Measurements from ENCODE around the gene LRRTM2. TPM values are rescaled to one million over a fixed set of nuclear protein-coding genes. Genes with fewer than 3 reads are reported as not detected.

The LRRTM2 gene
- total and polyA plus RNA-seq, 2 donors (not counting 1 experiment from before 2014, with no cell fraction given), result 0.33 to 1.3 TPM

GRCh38 chr5:138844125-138844461 is 31.0 kb downstream of the LRRTM2 start:
- H4K20me1 ChIP-seq (ENCODE audit: control insufficient read depth, extremely low read depth, insufficient read depth, low read length), result no peaks in the 10 kb centered on the region
- no peak for DNase-seq (ENCODE audit: low read depth in 2 of 2)
- no peak overlapping the region for H3K27ac ChIP-seq (ENCODE audit: insufficient read depth, low read length)
- no peaks in the 10 kb centered on the region for H3K36me3 ChIP-seq (ENCODE audit: control insufficient read depth, insufficient read depth, low read length)
- H3K4me2 ChIP-seq (ENCODE audit: extremely low read depth, insufficient read depth, low read length), result peak overlapping the region; percentile 60
- no peak overlapping the region for H3K4me3 ChIP-seq (replicated peaks in 1 of 4; ENCODE audit: control extremely low read depth in 1 of 4, insufficient read depth in 1 of 4, low read depth in 3 of 4, low read length in 4 of 4)
- H3K9ac ChIP-seq (ENCODE audit: insufficient read depth, low read length), result no peak overlapping the region
- H3K9me3 ChIP-seq (ENCODE audit: control insufficient read depth, insufficient read depth, low read depth, low read length), result no peaks in the 10 kb centered on the region
- TF ChIP-seq CTCF (conservative IDR thresholded peaks at IDR 0.05 in 1 of 2, IDR thresholded peaks at IDR 0.05 in 1 of 2; ENCODE audit: low read depth in 1 of 2, low read length in 2 of 2), result no peak
- TF ChIP-seq EZH2 (IDR thresholded peaks at IDR 0.05; ENCODE audit: low read length, missing control alignments), result no peak
- H3K79me2 ChIP-seq (ENCODE audit: control insufficient read depth, insufficient read depth, low read length), result peaks cover 46% of the 10 kb centered on the region
- H2AFZ ChIP-seq (ENCODE audit: low read length), result no peak overlapping the region
- peaks cover 10% of the 10 kb centered on the region for H3K4me1 ChIP-seq (ENCODE audit: control insufficient read depth, extremely low read depth, insufficient read depth, low read length)
- no peaks in the 10 kb centered on the region for H3K27me3 ChIP-seq (ENCODE audit: control insufficient read depth, insufficient read depth, low read length)

GRCh38 chr5:138843316-138844124 is 31.6 kb downstream of the LRRTM2 start:
- peaks cover 42% of the 10 kb centered on the region for H3K79me2 ChIP-seq (ENCODE audit: control insufficient read depth, insufficient read depth, low read length)
- no peaks in the 10 kb centered on the region for H3K9me3 ChIP-seq (ENCODE audit: control insufficient read depth, insufficient read depth, low read depth, low read length)
- peaks cover 10% of the 10 kb centered on the region for H3K4me1 ChIP-seq (ENCODE audit: control insufficient read depth, extremely low read depth, insufficient read depth, low read length)
- no peak overlapping the region for H3K4me3 ChIP-seq (replicated peaks in 1 of 4; ENCODE audit: control extremely low read depth in 1 of 4, insufficient read depth in 1 of 4, low read depth in 3 of 4, low read length in 4 of 4)
- no peak overlapping the region for H3K9ac ChIP-seq (ENCODE audit: insufficient read depth, low read length)
- no peaks in the 10 kb centered on the region for H3K36me3 ChIP-seq (ENCODE audit: control insufficient read depth, insufficient read depth, low read length)
- H3K27ac ChIP-seq (ENCODE audit: insufficient read depth, low read length), result peak overlapping the region; percentile 4
- H4K20me1 ChIP-seq (ENCODE audit: control insufficient read depth, extremely low read depth, insufficient read depth, low read length), result no peaks in the 10 kb centered on the region
- H3K4me2 ChIP-seq (ENCODE audit: extremely low read depth, insufficient read depth, low read length), result peak overlapping the region; percentile 20
- peak; percentile 34 to 78 for DNase-seq (ENCODE audit: low read depth in 2 of 2)
- H3K27me3 ChIP-seq (ENCODE audit: control insufficient read depth, insufficient read depth, low read length), result no peaks in the 10 kb centered on the region
- H2AFZ ChIP-seq (ENCODE audit: low read length), result no peak overlapping the region
- TF ChIP-seq CTCF (conservative IDR thresholded peaks at IDR 0.05 in 1 of 2, IDR thresholded peaks at IDR 0.05 in 1 of 2; ENCODE audit: low read depth in 1 of 2, low read length in 2 of 2), result no peak

GRCh38 chr5:138841531-138841930 is 33.6 kb downstream of the LRRTM2 start:
- no peak overlapping the region for H3K4me3 ChIP-seq (replicated peaks in 1 of 4; ENCODE audit: control extremely low read depth in 1 of 4, insufficient read depth in 1 of 4, low read depth in 3 of 4, low read length in 4 of 4)
- no peaks in the 10 kb centered on the region for H3K27me3 ChIP-seq (ENCODE audit: control insufficient read depth, insufficient read depth, low read length)
- no peak overlapping the region for H3K4me2 ChIP-seq (ENCODE audit: extremely low read depth, insufficient read depth, low read length)
- no peak overlapping the region for H3K9ac ChIP-seq (ENCODE audit: insufficient read depth, low read length)
- DNase-seq (ENCODE audit: low read depth in 2 of 2), result no peak
- no peaks in the 10 kb centered on the region for H3K9me3 ChIP-seq (ENCODE audit: control insufficient read depth, insufficient read depth, low read depth, low read length)
- H3K27ac ChIP-seq (ENCODE audit: insufficient read depth, low read length), result no peak overlapping the region
- H3K4me1 ChIP-seq (ENCODE audit: control insufficient read depth, extremely low read depth, insufficient read depth, low read length), result peaks cover 10% of the 10 kb centered on the region
- no peaks in the 10 kb centered on the region for H4K20me1 ChIP-seq (ENCODE audit: control insufficient read depth, extremely low read depth, insufficient read depth, low read length)
- no peak for TF ChIP-seq EZH2 (IDR thresholded peaks at IDR 0.05; ENCODE audit: low read length, missing control alignments)
- H3K36me3 ChIP-seq (ENCODE audit: control insufficient read depth, insufficient read depth, low read length), result no peaks in the 10 kb centered on the region
- no peak overlapping the region for H2AFZ ChIP-seq (ENCODE audit: low read length)
- peaks cover 41% of the 10 kb centered on the region for H3K79me2 ChIP-seq (ENCODE audit: control insufficient read depth, insufficient read depth, low read length)

All from fibroblast of lung (primary cell).